NCI-H2171 (cell line): ENCODE measurements around the gene PRKAA2.
A peak's percentile ranks its signal among the peaks of the same experiment; 100 is the strongest.
"Not testable (repeated sequence)": the region's sequence is repeated elsewhere in the genome, so short reads cannot be mapped to it uniquely, and the experiment has no call there.

Experiments
- DNase-seq: peaks from one replicate; lab custom pipeline; 2025; lab: John Stamatoyannopoulos, UW

PRKAA2 gene

DNA sequence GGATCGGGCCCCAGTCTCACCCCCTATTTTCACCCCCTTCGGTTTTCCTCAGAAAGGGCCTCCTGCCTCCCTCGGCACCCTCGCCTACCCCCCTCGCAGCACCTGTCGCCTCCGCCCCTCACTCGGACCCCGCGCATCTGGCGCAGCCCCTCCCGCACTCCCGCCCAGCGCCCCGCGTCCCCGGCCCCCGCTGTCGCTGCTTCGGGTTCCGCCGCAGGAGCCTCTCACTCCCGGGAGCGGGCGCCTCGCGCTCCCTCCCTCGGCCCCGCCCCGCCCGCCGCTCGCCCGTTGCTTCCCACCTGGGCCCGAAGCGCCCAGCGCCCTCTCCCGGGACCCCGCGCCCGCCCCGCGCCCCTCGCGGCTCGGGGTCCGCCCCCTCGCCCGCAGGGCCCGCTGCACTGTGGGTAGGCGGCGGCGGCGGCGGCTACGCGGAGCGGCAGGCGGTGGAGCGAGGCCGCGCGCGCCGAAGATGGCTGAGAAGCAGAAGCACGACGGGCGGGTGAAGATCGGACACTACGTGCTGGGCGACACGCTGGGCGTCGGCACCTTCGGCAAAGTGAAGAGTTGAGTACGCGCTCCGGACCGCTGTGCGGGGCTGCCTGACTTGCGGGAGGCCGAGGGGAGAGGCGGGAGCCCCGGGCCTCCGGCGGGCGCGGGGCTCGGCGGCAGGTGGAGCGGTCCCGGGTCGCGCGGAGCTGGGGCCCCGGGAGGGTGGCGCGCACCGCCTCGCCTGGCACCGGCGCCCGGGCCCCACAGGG, at the start of gene PRKAA2:
PRKAA2 (plus strand) TSS at position 396 of the 758 bp plus-strand sequence; CDS start at position 470, 74 bp downstream.
- DNase-seq: peak; percentile 89

DNA sequence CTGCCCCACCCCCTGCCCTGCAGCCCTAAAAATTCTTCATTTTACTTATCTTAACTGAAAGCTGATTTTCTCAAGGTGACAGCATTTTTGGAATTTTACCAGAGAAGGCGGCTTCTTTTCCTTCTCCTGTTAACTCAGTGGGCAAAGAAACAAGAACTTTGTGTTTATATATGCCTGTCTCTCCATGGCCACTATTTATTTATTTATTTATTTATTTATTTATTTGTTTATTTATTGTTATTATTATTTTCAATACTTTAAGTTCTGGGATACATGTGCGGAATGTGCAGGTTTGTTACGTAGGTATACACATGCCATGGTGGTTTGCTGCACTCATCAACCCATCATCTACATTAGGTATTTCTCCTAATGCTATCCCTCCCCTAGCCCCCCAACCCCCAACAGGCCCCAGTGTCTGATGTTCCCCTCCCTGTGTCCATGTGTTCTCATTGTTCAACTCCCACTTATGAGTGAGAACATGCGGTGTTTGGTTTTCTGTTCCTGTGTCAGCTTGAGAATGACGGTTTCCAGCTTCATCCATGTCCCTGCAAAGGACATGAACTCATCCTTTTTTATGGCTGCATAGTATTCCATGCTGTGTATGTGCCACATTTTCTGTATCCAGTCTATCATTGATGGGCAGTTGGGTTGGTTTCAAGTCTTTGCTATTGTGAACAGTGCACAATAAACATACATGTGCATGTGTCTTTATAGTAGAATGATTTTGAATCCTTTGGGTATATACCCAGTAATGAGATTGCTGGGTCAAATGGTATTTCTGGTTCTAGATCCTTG, 49.5 kb upstream of the PRKAA2 start:
- not testable (repeated sequence) for DNase-seq

DNA sequence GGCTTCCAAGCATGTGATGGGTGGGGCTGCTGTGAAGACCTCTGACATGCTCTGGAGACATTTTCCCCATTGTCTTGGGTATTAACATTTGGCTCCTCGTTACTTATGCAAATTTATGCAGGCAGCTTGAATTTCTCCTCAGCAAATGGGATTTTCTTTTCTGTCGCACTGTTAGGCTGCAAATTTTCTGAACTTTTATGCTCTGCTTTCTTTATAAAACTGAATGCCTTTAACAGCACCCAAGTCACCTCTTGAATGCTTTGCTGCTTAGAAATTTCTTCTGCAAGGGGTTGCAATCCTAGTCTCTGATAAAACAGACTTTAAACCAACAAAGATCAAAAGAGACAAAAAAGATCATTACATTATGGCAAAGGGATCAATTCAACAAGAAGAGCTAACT, 35.0 kb upstream of the PRKAA2 start:
- DNase-seq: not testable (repeated sequence)

DNA sequence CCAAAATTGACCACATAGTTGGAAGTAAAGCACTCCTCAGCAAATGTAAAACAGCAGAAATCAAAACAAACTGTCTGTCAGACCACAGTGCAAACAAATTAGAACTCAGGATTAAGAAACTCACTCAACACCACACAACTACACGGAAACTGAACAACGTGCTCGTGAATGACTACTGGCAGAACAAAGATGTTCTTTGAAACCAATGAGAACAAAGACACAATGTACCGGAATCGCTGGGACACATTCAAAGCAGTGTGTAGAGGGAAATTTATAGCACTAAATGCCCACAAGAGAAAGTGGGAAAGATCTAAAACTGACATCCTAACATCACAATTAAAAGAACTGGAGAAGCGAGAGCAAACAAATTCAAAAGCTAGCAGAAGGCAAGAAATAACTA, 34.3 kb upstream of the PRKAA2 start:
- DNase-seq: not testable (repeated sequence)

DNA sequence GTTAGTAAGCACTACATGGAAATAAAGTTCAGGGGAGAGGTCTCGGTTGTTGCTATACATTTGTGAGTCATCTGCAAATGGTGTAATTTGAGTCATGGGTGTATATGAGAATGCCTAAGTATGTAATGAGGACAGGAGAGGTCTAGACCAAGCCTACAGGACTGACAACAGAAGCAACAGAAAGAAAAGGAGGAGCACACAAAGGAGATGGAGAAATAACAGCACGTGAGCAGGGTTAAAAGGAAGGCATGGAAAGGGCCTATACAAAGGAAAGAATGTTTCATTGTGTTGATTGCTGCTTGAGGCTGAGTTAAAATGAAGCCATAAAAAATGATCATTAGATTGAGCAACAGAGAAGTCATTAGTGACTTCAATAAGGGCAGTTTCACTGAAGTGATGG, 28.0 kb upstream of the PRKAA2 start:
- DNase-seq: no peak

DNA sequence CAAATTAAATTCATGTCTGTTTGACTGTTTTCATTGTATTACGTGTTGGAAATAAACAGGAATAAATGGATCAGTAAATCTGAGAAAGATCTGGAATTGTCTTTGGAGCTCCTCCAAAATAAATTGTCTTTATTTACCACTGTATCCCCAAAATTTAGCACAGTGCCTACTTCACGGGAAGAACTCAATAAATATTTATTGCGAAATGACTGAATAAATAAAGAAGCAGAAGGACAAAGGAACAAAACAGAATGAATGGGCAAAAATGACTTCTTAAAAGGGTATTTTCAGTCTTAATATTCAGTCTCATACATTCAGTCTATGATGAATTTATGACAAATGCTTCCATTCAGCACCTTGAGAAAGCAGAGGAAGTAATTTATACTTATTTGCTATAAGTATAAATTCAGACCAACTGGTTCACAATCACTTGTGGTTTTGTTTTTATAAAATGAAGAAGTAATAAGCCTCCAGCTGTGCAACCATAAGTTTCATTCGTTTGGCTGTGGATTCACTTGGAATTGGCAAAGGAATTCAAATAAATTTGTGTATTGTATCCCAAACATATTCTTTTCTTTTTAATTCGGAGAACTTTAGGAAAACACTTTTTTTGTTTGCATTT, 19.2 kb upstream of the PRKAA2 start:
- DNase-seq: no peak

DNA sequence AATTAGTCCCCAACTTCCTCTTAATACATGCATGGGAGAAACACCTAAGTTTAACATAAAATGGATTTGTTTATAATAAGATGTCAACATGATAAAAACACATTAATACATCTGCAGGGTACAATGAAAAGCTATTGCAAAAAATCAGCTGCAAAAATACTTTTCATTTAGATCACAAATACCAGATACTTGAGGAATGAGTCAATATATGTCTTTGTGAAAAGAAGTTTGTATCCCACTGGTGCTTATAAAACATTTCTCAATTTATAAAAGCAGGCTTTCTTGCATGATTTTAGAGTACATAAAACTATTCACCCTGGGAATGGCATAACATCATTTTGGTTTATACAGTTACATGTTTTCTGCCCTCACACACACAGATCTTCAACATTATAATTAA, 18.6 kb upstream of the PRKAA2 start:
- DNase-seq: no peak

DNA sequence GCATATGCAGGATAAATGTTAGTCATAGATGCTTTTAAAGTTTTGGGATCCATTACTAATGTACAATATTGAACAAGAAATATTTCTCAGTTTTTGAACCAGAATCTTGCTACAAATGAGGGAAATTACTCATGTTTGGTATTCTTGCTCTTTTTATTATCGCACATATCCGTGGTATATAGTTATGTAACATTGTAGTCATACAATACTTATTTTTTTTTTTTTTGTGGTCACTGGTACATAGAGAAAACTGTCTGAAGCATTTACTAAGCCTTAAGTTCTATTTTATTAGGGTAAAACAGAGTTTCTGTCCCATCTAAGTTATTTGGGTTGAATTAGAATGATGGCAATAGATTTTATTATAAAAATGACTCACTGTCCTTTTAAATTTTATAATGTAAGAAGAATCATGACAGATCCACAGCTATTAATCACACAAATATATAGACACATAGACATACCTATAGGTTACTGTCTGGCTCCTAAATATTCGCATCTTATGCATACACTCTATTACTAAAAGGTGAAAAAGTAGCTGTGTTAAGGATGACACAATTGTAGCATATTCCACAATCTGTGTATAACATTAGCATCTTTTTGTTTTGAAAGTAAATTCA, 18.0 kb upstream of the PRKAA2 start:
- no peak for DNase-seq

DNA sequence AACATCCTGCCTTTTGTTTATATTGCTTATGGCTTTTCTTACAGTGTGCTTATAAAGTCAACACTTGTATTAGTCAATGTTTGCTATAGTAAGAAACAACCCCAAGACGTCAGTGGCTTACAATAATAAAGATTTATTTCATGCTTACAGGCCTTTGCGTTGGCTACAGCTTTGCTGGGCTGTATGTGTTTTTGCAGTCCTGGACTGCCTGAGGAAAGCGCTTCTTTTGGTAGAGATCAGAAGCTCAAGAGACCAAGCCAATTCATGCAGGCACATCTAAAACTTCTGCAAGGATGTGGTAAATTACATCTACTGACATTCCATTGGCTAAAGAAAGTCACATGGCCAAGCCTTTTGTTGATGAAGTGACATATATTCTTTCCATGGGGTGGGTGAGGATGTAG, 17.5 kb upstream of the PRKAA2 start:
- no peak for DNase-seq

DNA sequence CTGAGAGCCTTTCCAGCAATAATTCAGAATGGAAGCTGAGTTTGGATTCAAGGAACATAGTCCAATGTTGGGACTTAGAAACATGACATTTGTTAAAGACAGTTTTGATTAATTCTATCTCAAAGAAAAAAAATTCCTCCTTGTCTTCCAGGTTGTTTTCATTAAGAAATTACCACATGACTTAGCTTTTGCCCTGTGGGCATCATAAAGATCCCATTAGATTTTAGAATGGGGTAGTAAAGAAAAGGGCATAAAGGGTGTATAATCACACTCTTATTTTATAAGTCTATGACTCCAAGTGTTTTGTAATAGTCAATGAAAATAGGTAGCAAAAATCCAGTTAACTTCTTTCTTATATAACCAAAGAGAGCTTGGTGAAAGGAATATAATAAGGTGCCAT, 14.3 kb upstream of the PRKAA2 start:
- no peak for DNase-seq

DNA sequence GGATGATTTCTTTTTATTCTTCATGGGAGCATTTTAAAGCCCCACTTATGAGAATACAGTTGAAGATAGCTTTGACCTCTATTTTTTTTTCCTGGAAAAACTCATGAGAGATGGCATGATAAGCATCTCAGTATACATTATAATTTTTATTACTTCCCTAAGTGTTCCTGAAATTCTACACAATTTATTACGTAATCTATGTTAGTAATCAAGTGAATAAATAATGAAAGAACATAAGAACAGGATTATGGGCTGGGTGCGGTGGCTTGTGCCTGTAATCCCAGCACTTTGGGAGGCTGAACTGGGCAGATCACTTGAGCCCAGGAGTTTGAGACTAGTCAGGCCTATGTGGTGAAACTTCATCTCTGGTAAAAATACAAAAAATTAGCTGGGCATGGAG, 13.2 kb upstream of the PRKAA2 start:
- no peak for DNase-seq

DNA sequence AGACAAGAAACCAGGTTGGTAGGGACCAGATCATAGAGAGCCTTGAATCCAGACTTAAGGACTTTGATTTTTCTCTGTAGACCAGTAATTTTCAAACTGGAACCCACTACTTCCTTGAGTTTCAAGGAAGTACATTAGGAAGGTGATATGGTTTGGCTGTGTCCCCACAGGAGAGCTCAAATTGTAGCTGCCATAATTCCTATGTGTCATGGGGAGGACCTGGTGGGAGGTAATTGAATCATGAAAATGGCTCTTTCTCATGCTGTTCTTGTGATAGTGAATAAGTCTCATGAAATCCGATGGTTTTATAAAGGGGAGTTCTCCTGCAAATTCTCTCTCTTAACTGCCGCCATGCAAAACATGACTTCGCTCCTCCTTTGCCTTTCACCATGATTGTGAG, 10.1 kb upstream of the PRKAA2 start:
- DNase-seq: no peak

DNA sequence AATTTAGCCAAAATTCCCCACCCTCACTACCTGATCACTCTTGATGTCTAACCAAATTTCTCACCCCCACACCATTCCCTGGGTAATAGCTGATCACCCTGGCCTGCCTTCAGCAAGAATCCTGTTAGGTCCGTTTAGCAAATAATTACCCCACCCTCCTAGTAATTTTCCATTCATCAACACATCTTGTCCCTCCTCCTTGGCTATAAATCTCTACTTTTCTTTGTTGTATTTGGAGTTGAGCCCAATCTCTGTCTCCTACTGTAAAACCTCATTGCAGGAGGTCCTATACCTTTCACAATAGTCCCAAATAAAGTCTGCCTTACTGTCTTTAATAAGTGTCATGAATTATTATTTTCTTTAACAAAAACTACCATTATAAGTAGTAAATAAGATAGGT, 6.9 kb upstream of the PRKAA2 start:
- no peak for DNase-seq

DNA sequence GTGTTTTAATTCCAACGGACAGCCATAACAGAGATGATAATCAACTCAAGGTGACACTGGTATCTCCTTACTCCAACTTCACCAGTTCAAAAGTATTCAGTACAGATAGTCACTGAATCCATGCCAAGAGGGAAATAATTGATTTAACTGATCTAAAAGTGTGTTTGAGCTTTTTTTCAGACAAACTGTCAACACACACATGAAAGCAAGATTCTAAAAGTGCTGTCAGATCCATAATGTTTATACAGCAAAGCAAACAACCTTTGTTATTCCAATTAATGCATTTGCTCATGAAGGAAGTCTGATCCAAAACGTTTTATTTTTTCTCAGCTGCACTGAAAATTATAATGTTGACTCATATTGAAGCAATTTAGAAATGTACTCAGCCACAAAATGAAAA, 5.9 kb upstream of the PRKAA2 start:
- no peak for DNase-seq

DNA sequence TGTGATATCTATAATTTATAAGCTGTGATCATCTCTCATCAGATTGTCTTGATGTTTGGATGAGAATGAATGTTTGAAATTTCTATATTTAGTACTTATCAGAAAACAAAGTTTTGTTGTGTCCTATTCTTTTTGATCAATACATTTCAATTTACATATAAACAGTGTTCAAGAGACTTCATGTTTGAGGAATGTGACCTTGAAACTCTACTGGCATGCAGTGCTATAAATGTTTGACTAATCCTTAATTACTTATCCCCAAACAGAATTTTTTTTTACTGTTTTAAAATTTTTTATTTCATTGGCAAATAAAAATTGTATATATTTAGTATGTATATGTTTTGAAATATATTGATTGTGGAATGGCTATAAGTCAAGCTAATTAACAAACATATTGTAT, 1.5 kb upstream of the PRKAA2 start:
- DNase-seq: no peak

DNA sequence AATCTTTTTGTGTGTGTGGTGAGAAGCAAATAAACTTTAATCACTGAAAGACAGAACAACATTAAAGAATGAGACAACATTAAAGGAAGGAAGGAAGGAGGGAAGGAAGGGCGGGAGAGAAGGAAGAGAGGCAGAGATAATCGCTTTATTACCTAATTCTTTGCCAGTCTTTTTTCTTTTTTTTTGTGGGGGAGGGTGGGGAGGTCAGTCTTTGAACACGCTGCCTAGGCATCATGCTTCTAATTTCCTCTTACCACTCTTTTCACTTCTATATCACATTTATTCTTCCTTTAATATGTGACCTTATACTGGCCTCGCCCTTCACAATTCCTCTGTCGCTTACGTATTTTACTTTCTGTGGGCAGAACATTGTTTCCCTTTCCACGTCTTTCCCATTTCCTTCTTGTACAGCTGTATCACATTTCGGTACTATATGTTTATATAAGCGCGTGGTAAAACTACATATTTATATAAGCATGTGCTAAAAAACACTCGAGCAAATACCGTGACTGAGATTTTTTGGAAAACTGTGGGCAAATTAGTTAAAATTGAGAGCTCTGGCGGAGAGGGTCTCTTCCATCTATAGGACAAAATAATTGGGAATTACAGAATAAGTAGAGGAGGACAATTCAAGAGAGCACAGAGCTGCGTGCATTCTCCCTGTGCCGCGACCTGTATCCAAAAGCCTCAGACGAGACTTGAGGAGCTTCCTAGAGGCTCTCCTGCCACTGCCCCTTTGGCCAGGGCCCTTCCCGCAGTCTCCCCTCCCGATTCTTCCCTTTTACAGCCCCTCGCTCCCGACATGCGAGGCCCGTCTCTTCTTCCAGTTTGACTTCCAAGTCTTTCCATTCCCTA, 823 bp upstream of the PRKAA2 start:
- DNase-seq: no peak

DNA sequence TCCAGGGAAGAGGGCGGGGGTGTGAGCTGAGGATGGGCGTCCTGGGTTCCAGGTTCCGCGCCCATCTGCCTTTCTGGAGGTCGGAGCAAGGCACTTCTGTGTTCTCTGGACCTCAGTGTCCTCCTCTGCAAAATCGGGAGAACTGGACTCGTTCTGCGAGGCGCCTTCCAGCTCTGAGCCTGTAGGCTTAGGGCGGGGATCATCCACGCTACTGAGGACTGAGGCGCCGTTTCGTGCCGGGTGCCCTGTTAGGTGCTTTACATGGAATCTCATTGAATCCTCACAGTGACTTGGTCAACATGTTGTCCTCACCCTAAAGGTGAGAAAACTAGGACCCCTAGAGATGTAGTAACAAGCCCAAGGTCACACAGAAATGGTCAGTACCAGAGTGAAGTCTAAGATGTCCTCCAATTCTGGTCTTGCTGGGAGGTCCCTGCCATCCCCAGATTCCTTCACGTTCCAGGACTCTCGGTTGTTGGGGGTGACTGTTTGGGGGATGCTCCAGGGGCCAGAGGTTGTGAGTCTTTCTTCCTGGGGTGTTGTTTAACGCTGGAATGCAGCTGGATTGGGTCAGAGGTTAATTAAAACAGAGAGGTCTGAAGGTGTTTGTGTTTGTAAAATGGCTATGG, 677 bp downstream of the PRKAA2 start:
- DNase-seq: no peak

DNA sequence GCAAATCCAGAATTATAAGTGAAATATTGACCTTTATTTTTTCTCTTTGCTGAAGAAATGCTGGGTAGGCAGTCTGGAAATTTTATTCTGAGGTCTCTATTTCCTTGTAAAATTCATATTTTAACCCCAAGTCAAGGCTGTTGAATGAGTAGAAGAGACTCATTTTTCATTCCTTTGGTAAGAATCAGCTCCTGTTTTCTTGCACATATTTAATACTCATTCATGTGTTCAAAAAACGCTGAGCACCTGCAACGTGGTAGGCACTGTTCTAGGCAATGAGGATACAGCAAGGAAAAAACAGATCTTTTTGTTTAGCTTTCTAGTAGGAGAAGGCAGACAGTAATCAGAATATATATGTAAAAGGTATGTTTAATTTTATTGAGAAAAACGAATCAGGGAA, 1.5 kb downstream of the PRKAA2 start:
- DNase-seq: no peak

DNA sequence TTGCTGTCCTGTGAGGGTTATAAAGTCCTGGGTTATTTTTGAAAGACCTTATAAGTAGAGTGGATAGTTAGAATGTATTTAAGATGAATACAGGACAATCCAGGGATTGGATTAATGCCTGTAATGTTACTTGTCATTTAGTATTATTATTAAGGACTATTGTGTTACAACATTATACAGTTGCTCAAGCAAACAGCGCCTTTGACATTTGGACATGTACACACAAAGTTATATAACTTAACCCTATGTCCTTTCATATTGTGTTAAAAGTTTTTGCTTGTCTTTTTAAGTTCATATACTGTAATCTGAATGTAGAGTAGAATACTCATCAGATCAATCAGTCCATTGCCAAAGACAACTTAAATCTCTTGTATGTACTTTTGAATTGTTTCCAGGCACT, 2.0 kb downstream of the PRKAA2 start:
- DNase-seq: no peak

DNA sequence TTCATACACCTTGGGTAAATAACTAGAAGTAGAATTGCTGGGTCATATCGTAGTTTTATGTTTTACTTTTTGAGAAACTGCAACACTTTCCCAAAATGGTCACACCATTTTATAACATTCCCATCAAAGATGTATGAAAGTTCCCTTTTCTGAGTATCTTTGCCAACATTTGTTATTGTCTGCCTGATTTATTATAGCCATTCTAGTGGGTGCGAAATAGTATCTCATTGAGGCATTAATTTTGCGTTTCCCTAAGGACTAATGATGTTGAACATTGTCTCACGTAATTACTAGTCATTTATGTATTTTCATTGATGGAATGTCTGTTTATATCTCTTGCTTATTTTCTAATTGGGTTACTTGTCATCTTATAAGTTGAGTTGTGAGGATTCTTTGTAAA, 3.4 kb downstream of the PRKAA2 start:
- no peak for DNase-seq
